Thyroid gland (tissue), 4 donors: ENCODE measurements around the gene SEC14L5.

Experiments
- CTCF ChIP-seq, 6 experiments: fragments of 200-600 bp in 3 of 6; fragments of 450-650 bp in 3 of 6; sonication (generic) in 3 of 6; IDR thresholded peaks; one replicate each; pipeline ENCODE4 v1.5.1; 2016 to 2019; ENCODE audit warnings: antibody characterized with exemption in 6 of 6, mild to moderate bottlenecking in 2 of 6, inconsistent platforms in 1 of 6, moderate library complexity in 1 of 6
- POLR2A ChIP-seq, 2 donors: fragments of 450-650 bp; IDR thresholded peaks; one replicate each; pipeline ENCODE4 v1.6.1; 2017; ENCODE audit warnings: antibody characterized with exemption in 2 of 2, mild to moderate bottlenecking in 2 of 2, moderate library complexity in 1 of 2

GRCh38 chr16:4920826-4921225 lies 37.3 kb upstream of the SEC14L5 start:
- no peak for TF ChIP-seq CTCF (IDR thresholded peaks at IDR 0.05)
- TF ChIP-seq POLR2A (IDR thresholded peaks at IDR 0.05) = no peak
